Measurements from ENCODE around the gene SLCO6A1.

The SLCO6A1 gene

GRCh38 chr5:102451082-102451481, 47.7 kb downstream of the SLCO6A1 start:
- DNase-seq (ENCODE audit: low read depth in 1 of 2, low spot score in 1 of 2) = no peak

GRCh38 chr5:102450313-102450990, 48.3 kb downstream of the SLCO6A1 start:
- no peak for DNase-seq (ENCODE audit: low read depth in 1 of 2, low spot score in 1 of 2)

GRCh38 chr5:102433473-102433872, 65.3 kb downstream of the SLCO6A1 start:
- no peak for DNase-seq (ENCODE audit: low read depth in 1 of 2, low spot score in 1 of 2)

DNA sequence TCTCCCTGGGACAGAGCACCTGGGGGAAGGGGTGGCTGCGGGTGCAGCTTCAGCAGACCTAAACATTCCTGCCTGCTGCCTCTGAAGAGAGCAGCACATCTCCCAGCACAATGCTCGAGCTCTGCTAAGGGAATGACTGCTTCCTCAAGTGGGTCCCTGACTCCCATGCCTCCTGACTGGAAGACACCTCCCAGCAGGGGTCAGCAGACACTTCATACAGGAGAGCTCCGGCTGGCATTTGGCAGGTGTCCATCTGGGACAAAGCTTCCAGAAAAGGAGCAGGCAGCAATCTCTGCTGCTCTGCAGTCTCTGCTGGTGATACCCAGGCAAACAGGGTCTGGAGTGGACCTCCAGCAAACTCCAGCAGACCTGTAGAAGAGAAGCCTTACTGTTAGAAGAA, 77.2 kb downstream of the SLCO6A1 start:
- no peak for DNase-seq (ENCODE audit: low read depth in 1 of 2, low spot score in 1 of 2)

DNA sequence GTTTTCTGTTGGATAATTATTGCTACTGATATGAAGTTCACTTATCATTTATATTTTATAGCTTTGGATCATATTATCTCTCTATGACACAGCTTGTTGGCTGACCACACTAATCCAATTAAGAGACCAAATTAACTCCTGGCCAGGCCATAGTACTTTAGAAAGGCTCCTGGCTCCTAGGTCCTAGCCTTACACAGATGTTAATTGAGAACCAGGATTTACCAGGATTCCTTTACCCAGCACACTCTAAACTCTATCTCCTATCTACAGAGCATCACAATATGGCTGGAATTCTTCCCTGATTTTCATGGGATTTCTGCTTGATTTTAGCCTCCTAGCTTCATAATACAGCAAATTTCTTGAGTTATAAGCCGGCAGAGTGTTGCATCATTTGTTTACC, 80.3 kb downstream of the SLCO6A1 start:
- DNase-seq (ENCODE audit: low read depth in 1 of 2, low spot score in 1 of 2) = no peak

DNA sequence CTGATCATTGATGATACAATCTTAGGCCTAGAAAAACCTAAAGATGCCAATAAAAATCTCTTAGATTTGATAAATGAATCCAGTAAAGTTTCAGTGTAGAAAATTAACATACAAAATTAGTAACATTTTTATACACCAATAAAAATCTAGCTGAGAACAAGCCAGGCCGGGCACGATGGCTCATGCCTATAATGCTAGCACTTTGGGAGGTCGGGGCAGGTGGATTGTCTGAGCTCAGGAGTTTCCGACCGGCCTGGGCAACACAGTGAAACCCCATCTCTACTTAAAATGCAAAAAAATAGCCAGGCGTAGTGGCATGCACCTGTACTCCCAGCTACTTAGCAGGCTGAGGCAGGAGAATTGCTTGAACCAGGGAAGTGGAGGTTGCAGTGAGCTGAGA, 84.4 kb downstream of the SLCO6A1 start:
- DNase-seq (ENCODE audit: low read depth in 1 of 2, low spot score in 1 of 2) = no peak

- DNase-seq (ENCODE audit: low read depth in 1 of 2, low spot score in 1 of 2) = no peak
Measured at GRCh38 chr5:102388235-102388634, 110.6 kb downstream of the SLCO6A1 start.

GRCh38 chr5:102385365-102385764, 113.4 kb downstream of the SLCO6A1 start:
- DNase-seq (ENCODE audit: low read depth in 1 of 2, low spot score in 1 of 2) = no peak

GRCh38 chr5:102380174-102380573, 118.6 kb downstream of the SLCO6A1 start:
- DNase-seq (ENCODE audit: low read depth in 1 of 2, low spot score in 1 of 2) = no peak

GRCh38 chr5:102375876-102376275, 122.9 kb downstream of the SLCO6A1 start:
- DNase-seq (ENCODE audit: low read depth in 1 of 2, low spot score in 1 of 2) = no peak

DNA sequence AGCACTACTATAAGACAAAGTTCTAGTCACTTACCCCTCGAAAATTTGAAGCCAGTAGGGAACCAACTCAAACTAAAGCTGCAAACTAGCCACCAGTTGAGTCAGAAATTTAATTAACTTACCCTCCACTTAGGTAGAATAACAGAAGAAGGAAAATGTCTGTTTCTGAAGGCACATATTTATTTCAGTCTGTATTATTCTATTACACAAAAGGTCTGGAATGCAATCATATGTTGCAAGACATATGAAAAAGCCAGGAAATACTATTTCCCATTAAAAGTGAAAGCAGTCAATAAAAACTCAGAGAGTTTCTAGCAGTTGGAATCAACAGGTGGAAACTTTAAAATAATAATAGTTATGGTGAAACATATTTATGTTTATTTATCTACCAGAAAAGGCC, 123.5 kb downstream of the SLCO6A1 start:
- DNase-seq (ENCODE audit: low read depth in 1 of 2, low spot score in 1 of 2) = no peak

DNA sequence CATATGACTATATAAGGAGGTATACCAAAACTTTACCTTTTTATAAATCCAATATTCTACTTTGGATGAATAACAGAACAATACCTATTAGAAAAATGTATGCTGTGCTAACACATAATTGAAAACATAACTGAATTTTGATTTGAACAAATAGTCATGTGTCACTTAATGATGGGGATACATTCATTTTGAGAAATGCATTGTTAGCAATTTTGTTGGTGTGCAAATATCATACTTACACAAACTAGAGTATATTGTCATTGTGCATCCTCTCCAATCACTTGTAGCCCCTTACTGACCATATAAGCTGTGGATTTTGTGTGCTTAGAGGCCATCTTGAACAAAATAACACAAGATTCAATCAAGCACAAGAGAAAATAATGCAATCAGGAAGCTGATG, 130.4 kb downstream of the SLCO6A1 start:
- no peak for DNase-seq (ENCODE audit: low read depth in 1 of 2, low spot score in 1 of 2)

DNA sequence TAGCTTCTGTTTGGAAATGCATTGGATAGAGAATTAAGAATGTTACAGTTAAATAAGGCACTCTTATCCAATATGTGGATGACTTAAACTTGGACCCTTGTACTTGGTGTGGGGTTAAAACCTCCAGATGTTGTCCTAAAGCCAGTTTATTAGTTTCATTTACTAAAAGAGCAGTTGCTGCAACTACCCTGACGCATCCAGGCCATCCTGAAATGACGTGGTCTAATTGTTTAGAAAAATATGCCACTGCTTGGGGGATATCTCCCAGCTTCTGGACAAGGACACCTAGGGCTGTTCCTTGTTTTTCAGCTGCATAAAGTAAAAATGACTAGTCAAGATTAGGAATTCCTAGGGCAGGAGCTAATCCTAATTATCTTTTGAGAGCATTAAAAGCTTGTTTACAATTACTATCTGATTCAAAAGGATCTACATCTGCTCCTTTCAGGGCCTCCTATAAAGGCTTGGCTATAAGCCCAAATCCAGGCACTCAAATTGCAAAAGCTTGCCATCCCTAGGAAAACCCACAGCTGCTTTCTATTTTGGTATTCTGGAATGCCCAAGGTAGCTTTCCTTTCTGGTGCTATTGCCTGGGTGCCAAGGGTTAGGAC, 157.0 kb downstream of the SLCO6A1 start:
- no peak for DNase-seq (ENCODE audit: low read depth in 1 of 2, low spot score in 1 of 2)

DNA sequence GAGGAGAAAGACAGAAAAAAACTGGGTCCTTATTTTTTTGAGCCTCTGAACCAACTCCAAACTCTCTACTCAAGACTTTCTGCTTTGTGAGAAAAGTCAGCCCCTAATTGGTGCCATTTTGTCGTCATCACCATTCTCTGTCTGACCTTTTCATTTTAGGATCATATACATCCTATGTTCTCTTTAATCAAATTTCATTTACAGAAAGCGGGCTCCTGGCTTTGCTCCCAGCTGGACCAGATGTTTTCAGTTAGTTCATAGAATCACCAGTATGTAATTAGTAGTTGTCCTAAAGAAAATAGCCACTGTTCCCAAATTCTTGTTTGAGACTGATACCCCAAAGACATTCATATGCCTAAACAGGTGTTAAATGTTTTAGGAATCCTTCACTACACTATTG, 174.1 kb downstream of the SLCO6A1 start:
- DNase-seq (ENCODE audit: low read depth in 1 of 2, low spot score in 1 of 2) = no peak

Measured in activated CD4-positive, alpha-beta T cell treated with anti-CD3 and anti-CD28 coated beads, Interleukin-2, amount 50 U/mL, for 24 hours (primary cell).